B cell (primary cell): ENCODE data around the gene CDH2.

Experiments
- EZH2 ChIP-seq: IDR thresholded peaks from 2 replicates; pipeline ENCODE4 v1.6.1; 2012; ENCODE audit warnings: borderline replicate concordance, low read depth, mild to moderate bottlenecking, moderate library complexity, low read length; ENCODE audit not compliant: insufficient read depth, poor library complexity, severe bottlenecking
- TF ChIP-seq, protein P1 (sequence below): fragments of 200-600 bp; IDR thresholded peaks from one replicate; pipeline ENCODE4 v1.8.0; 2022; ENCODE audit warnings: antibody characterized with exemption, mild to moderate bottlenecking

DNA sequence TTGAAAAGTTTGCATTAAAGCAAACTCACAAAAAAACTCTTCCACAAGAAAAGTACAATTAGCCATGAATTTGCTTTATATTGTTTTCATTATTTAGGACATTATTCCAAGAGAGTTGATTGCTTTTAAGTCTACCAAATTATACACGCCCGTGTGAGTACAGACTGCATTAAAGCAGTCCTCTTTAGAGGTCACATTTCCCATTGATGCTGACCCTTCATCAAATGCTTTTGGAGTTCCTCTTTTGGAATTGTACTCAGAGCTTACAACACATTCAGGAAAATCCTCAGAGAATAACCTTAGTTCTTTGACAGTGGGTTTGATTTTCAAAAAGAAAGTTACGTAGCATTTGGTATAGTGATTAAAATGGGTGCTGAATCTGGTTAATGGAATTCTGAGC, 256.1 kb downstream of the CDH2 start:
- TF ChIP-seq, protein P1, sequence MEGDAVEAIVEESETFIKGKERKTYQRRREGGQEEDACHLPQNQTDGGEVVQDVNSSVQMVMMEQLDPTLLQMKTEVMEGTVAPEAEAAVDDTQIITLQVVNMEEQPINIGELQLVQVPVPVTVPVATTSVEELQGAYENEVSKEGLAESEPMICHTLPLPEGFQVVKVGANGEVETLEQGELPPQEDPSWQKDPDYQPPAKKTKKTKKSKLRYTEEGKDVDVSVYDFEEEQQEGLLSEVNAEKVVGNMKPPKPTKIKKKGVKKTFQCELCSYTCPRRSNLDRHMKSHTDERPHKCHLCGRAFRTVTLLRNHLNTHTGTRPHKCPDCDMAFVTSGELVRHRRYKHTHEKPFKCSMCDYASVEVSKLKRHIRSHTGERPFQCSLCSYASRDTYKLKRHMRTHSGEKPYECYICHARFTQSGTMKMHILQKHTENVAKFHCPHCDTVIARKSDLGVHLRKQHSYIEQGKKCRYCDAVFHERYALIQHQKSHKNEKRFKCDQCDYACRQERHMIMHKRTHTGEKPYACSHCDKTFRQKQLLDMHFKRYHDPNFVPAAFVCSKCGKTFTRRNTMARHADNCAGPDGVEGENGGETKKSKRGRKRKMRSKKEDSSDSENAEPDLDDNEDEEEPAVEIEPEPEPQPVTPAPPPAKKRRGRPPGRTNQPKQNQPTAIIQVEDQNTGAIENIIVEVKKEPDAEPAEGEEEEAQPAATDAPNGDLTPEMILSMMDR, result no peak
- TF ChIP-seq EZH2, result no peak
